ENCODE data around the gene CARM1. TPM values are rescaled to one million over a fixed set of nuclear protein-coding genes. Genes with fewer than 3 reads are reported as not detected.

The CARM1 gene
- total RNA-seq, 1 experiment from 2014 or later = 103 TPM

GRCh38 chr19:10838377-10838776 is 33.0 kb upstream of the CARM1 start:
- no peaks in the 10 kb centered on the region for H4K20me1 ChIP-seq (ENCODE audit: insufficient read depth)
- TF ChIP-seq ZNF274 (IDR thresholded peaks at IDR 0.05; ENCODE audit: low read depth, low read length) (no peak), EZH2phosphoT487 (IDR thresholded peaks at IDR 0.05; ENCODE audit: borderline replicate concordance) (no peak), RAD21 (IDR thresholded peaks at IDR 0.05; ENCODE audit: low read depth) (no peak), EGR1 (IDR thresholded peaks at IDR 0.05; ENCODE audit: low read depth) (no peak), ELF1 (IDR thresholded peaks at IDR 0.05; ENCODE audit: borderline replicate concordance, low read depth) (no peak), MAX (IDR thresholded peaks at IDR 0.05) (no peak), ZFX (IDR thresholded peaks at IDR 0.05) (no peak), FOSL1 (IDR thresholded peaks at IDR 0.05; ENCODE audit: low read depth) (no peak), CBX3 (IDR thresholded peaks at IDR 0.05; ENCODE audit: low read depth) (no peak), TCF7L2 (IDR thresholded peaks at IDR 0.05; ENCODE audit: borderline replicate concordance, extremely low read depth, insufficient read depth, insufficient read length) (no peak)
- intact Hi-C loops (cut with micrococcal nuclease) = no loop called here
- H2AFZ ChIP-seq (ENCODE audit: low read depth, low read length, poor library complexity, severe bottlenecking) = no peak overlapping the region
- BruUV-seq (replicated peaks) = no TSS peak
- no peaks in the 10 kb centered on the region for H3K9me2 ChIP-seq (ENCODE audit: insufficient read depth)
- no peaks in the 10 kb centered on the region for H3K27me3 ChIP-seq (ENCODE audit: insufficient read depth, low read length)
- peaks cover 0 to 4% of the 10 kb centered on the region in 2 experiments; a peak in 1 of 4 replicates for H3K36me3 ChIP-seq (ENCODE audit: control insufficient read depth in 1 of 2, insufficient read depth in 2 of 2, low read length in 2 of 2)
- H3K9me3 ChIP-seq (ENCODE audit: control insufficient read depth in 1 of 2, insufficient read depth in 1 of 2, low read depth in 1 of 2, low read length in 2 of 2) = no peaks in the 10 kb centered on the region; a peak in 1 of 4 replicates
- ChIA-PET RAD21 (ENCODE audit: low non-redundant PET in 1 of 2, low total read pairs in 2 of 2, uncharacterized antibody in 2 of 2, unreplicated experiment in 2 of 2) (no interaction called here), CTCF (interaction anchor here (1.0 kb wide), 1 partner anchor 20 kb away, joined by 3 read pairs; no protein-coding TSS in a partner anchor), POLR2A (no interaction called here)
- DNase-seq (ENCODE audit: low read depth, low spot score) (no peak), ATAC-seq (no peak)
- no peak overlapping the region for H3K27ac ChIP-seq (ENCODE audit: low read depth, low read length)
- H3K79me2 ChIP-seq (ENCODE audit: insufficient read depth, low read length) = no peaks in the 10 kb centered on the region
- no peak overlapping the region for H3K4me3 ChIP-seq (replicated peaks in 1 of 2; ENCODE audit: low read depth in 1 of 2, low read length in 2 of 2)
- H3K4me2 ChIP-seq (ENCODE audit: low read length) = no peak overlapping the region
- H3K9ac ChIP-seq (ENCODE audit: low read length) = no peak overlapping the region
- H3K4me1 ChIP-seq (ENCODE audit: control insufficient read depth in 1 of 2, insufficient read depth in 2 of 2, low read length in 2 of 2) = peaks cover 10 to 22% of the 10 kb centered on the region in 2 experiments; a peak in 3 of 4 replicates
